Neural cell (in vitro differentiated cells): ENCODE data around the gene ITGB1. TPM values are rescaled to one million over a fixed set of nuclear protein-coding genes. Genes with fewer than 3 reads are reported as not detected.
"Not testable (repeated sequence)": the region's sequence is repeated elsewhere in the genome, so short reads cannot be mapped to it uniquely, and the experiment has no call there.

Experiments
- H2AFZ ChIP-seq: fragments of 200-600, 300-800 bp; sonication (generic), shearing (Covaris generic); 2 replicates; pipeline ENCODE4 v1.6.0; 2014; ENCODE audit warnings: low read depth, mild to moderate bottlenecking, antibody characterized with exemption, low read length, moderate library complexity
- H3F3A ChIP-seq: fragments of 200-600 bp; shearing (Covaris generic); 2 replicates; pipeline ENCODE4 v1.6.1; 2016; ENCODE audit warnings: mild to moderate bottlenecking, moderate library complexity, mixed read lengths, antibody characterized with exemption, low read length; ENCODE audit not compliant: insufficient read depth, poor library complexity, severe bottlenecking
- H3K27ac ChIP-seq: fragments of 200-600, 300-800 bp; sonication (generic), shearing (Covaris generic); 2 replicates; pipeline ENCODE4 v1.5.1; 2014; ENCODE audit warnings: mild to moderate bottlenecking, low read length, moderate library complexity
- H3K27me3 ChIP-seq: fragments of 300-800, 200-600 bp; sonication (generic), shearing (Covaris generic); 2 replicates; pipeline ENCODE4 v1.6.0; 2014; ENCODE audit warnings: mild to moderate bottlenecking, low read depth, low read length, moderate library complexity; ENCODE audit not compliant: insufficient read depth
- H3K36me3 ChIP-seq: fragments of 300-800, 200-600 bp; sonication (generic), shearing (Covaris generic); 2 replicates; pipeline ENCODE4 v1.5.1; 2014; ENCODE audit warnings: mild to moderate bottlenecking, antibody characterized with exemption, low read length, moderate library complexity; ENCODE audit not compliant: insufficient read depth
- H3K4me2 ChIP-seq: fragments of 300-800, 200-600 bp; sonication (generic), shearing (Covaris generic); 2 replicates; pipeline ENCODE4 v1.6.0; 2014; ENCODE audit warnings: mild to moderate bottlenecking, low read length
- H3K4me3 ChIP-seq: fragments of 300-800, 200-600 bp; sonication (generic), shearing (Covaris generic); 2 replicates; pipeline ENCODE4 v1.5.1; 2014; ENCODE audit warnings: mild to moderate bottlenecking, low read length, moderate library complexity
- H3K79me2 ChIP-seq: fragments of 200-600 bp; shearing (Covaris generic); replicated peaks from 2 replicates; pipeline ENCODE4 v1.6.0; 2014; ENCODE audit warnings: mild to moderate bottlenecking, low read length, moderate library complexity; ENCODE audit not compliant: insufficient read depth
- H3K9ac ChIP-seq: fragments of 300-800, 200-600 bp; sonication (generic), shearing (Covaris generic); 2 replicates; pipeline ENCODE4 v1.6.1; 2016; ENCODE audit warnings: mild to moderate bottlenecking, low read length, mixed read lengths
- H3K9me2 ChIP-seq: fragments of 200-600 bp; shearing (Covaris generic); 2 replicates; pipeline ENCODE4 v1.6.1; 2016; ENCODE audit warnings: mild to moderate bottlenecking, low read length, mixed read lengths; ENCODE audit not compliant: insufficient read depth
- H3K9me3 ChIP-seq: fragments of 200-600, 300-800 bp; sonication (generic), shearing (Covaris generic); 2 replicates; pipeline ENCODE4 v1.6.1; 2016; ENCODE audit warnings: mild to moderate bottlenecking, mixed run types, low read length, moderate library complexity, mixed read lengths
- H4K20me1 ChIP-seq: fragments of 200-600 bp; shearing (Covaris generic); 2 replicates; pipeline ENCODE4 v1.6.1; 2016; ENCODE audit warnings: mild to moderate bottlenecking, mixed run types; ENCODE audit not compliant: insufficient read depth
- EP300 ChIP-seq: fragments of 450-650 bp; conservative IDR thresholded peaks from 2 replicates; pipeline ENCODE4 v1.6.1; 2014; ENCODE audit warnings: antibody characterized with exemption, mild to moderate bottlenecking, moderate library complexity; ENCODE audit not compliant: poor library complexity, severe bottlenecking
- EZH2 ChIP-seq: fragments of 200-600, 300-800 bp; shearing (Covaris generic), sonication (generic); IDR thresholded peaks from 2 replicates; pipeline ENCODE4 v1.6.1; 2014; ENCODE audit warnings: antibody characterized with exemption, low read length, borderline replicate concordance, mild to moderate bottlenecking; ENCODE audit not compliant: insufficient read depth, poor library complexity, severe bottlenecking
- MXI1 ChIP-seq: fragments of 450-650 bp; conservative IDR thresholded peaks from 2 replicates; pipeline ENCODE4 v1.6.1; 2014; ENCODE audit warnings: antibody characterized with exemption, mild to moderate bottlenecking; ENCODE audit not compliant: poor library complexity, severe bottlenecking
- POLR2AphosphoS5 ChIP-seq: IDR thresholded peaks from 2 replicates; pipeline ENCODE4 v1.6.1; 2012
- RAD21 ChIP-seq: fragments of 450-650 bp; conservative IDR thresholded peaks from 2 replicates; pipeline ENCODE4 v1.6.1; 2014; ENCODE audit warnings: antibody characterized with exemption, mild to moderate bottlenecking, moderate library complexity
- SMC3 ChIP-seq: fragments of 450-650 bp; conservative IDR thresholded peaks from 2 replicates; pipeline ENCODE4 v1.6.1; 2014; ENCODE audit warnings: antibody characterized with exemption, mild to moderate bottlenecking, moderate library complexity; ENCODE audit not compliant: poor library complexity
- TAF1 ChIP-seq: IDR thresholded peaks from 2 replicates; pipeline ENCODE4 v1.6.1; 2012; ENCODE audit warnings: low read depth
- polyA plus RNA-seq: library from polyadenylated mRNA; depleted of rRNA; stranded (reverse); fragments of >200 nt; gene quantifications from 2 replicates; pipeline ENCODE4 v1.2.3, GENCODE V29; 2014
- TF ChIP-seq, protein P1 (sequence below): IDR thresholded peaks from 2 replicates; pipeline ENCODE4 v1.6.1; 2012; ENCODE audit warnings: borderline replicate concordance
- TF ChIP-seq, protein P2 (sequence below): fragments of 450-650 bp; IDR thresholded peaks from 2 replicates; pipeline ENCODE4 v1.5.1; 2014; ENCODE audit warnings: antibody characterized with exemption, mild to moderate bottlenecking, moderate library complexity; ENCODE audit not compliant: poor library complexity, severe bottlenecking

Gene ITGB1
- polyA plus RNA-seq, 1 donor from 2014 or later = 62.4 TPM

DNA sequence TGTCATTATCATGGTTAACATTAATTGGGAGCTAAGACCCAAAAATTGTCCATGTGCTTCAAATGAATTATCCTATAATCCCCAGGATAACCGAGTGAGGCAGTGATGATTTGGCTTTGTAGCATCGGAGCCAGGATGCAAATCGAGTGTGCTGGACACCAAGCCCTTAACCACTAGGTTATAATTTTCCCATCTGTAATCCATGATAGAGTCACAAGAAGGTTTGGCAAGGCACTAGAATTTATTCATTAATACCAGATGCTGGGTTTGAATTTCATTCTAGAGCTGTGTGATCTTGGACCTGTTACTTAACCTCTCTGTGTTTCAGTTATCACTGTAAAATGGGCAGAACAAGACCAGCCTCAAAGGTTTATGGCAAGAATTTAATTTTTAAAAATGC, 21.0 kb upstream of the ITGB1 start:
- Histone ChIP-seq H3K4me3 (no peak overlapping the region), H3K36me3 (no peaks in the 10 kb centered on the region), H3K9me3 (no peaks in the 10 kb centered on the region), H3K9me2 (no peaks in the 10 kb centered on the region), H4K20me1 (no peaks in the 10 kb centered on the region), H3K27me3 (no peaks in the 10 kb centered on the region), H2AFZ (no peak overlapping the region), H3K27ac (no peak overlapping the region), H3K9ac (no peak overlapping the region), H3K4me2 (no peak overlapping the region), H3K79me2 (no peaks in the 10 kb centered on the region), H3F3A (no peaks in the 10 kb centered on the region)
- no peak for TF ChIP-seq TAF1
- TF ChIP-seq MXI1 = no peak
- TF ChIP-seq RAD21 = no peak
- TF ChIP-seq EZH2 = no peak
- no peak for TF ChIP-seq POLR2AphosphoS5
- TF ChIP-seq EP300 = no peak
- TF ChIP-seq, protein P1, sequence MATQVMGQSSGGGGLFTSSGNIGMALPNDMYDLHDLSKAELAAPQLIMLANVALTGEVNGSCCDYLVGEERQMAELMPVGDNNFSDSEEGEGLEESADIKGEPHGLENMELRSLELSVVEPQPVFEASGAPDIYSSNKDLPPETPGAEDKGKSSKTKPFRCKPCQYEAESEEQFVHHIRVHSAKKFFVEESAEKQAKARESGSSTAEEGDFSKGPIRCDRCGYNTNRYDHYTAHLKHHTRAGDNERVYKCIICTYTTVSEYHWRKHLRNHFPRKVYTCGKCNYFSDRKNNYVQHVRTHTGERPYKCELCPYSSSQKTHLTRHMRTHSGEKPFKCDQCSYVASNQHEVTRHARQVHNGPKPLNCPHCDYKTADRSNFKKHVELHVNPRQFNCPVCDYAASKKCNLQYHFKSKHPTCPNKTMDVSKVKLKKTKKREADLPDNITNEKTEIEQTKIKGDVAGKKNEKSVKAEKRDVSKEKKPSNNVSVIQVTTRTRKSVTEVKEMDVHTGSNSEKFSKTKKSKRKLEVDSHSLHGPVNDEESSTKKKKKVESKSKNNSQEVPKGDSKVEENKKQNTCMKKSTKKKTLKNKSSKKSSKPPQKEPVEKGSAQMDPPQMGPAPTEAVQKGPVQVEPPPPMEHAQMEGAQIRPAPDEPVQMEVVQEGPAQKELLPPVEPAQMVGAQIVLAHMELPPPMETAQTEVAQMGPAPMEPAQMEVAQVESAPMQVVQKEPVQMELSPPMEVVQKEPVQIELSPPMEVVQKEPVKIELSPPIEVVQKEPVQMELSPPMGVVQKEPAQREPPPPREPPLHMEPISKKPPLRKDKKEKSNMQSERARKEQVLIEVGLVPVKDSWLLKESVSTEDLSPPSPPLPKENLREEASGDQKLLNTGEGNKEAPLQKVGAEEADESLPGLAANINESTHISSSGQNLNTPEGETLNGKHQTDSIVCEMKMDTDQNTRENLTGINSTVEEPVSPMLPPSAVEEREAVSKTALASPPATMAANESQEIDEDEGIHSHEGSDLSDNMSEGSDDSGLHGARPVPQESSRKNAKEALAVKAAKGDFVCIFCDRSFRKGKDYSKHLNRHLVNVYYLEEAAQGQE = no peak
- TF ChIP-seq SMC3 = no peak
- TF ChIP-seq, protein P2, sequence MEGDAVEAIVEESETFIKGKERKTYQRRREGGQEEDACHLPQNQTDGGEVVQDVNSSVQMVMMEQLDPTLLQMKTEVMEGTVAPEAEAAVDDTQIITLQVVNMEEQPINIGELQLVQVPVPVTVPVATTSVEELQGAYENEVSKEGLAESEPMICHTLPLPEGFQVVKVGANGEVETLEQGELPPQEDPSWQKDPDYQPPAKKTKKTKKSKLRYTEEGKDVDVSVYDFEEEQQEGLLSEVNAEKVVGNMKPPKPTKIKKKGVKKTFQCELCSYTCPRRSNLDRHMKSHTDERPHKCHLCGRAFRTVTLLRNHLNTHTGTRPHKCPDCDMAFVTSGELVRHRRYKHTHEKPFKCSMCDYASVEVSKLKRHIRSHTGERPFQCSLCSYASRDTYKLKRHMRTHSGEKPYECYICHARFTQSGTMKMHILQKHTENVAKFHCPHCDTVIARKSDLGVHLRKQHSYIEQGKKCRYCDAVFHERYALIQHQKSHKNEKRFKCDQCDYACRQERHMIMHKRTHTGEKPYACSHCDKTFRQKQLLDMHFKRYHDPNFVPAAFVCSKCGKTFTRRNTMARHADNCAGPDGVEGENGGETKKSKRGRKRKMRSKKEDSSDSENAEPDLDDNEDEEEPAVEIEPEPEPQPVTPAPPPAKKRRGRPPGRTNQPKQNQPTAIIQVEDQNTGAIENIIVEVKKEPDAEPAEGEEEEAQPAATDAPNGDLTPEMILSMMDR = no peak

DNA sequence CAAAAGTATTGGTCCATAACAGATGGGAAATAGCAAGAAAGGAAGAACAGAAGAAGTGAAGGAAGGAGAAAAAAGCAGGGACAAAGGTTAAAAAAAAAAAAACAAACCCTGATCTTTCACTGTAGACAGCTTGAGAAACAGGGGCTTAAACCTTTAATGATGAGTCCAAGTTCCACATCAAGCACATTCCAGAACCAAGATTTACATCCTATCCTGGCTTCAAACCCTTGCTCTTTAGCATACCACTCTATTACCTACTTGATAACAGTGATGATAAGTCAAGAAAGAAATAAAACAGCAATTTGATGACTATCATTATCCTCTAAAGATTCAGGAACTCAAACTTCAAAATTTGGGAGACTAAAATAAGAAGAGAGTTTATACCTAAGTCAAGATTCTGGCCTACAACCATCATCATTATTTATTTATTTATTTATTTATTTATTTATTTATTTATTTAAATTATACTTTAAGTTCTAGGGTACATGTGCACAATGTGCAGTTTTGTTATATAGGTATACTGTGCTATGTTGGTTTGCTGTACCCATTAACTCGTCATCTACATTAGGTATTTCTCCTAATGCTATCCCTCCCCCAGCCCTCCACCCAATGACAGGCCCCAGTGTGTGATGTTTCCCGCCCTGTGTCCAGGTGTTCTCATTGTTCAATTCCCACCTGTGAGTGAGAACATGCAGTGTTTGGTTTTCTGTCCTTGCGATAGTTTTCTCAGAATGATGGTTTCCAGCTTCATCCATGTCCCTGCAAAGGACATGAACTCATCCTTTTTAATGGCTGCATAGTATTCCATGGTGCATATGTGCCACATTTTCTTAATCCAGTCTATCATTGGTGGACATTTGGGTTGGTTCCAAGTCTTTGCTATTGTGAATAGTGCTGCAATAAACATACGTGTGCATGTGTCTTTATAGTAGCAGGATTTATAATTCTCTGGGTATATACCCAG, 20.1 kb upstream of the ITGB1 start:
- not testable (repeated sequence) for H3K36me3 ChIP-seq, H3K9ac ChIP-seq, H3K9me2 ChIP-seq, H3K27ac ChIP-seq, H3K9me3 ChIP-seq, H3K4me3 ChIP-seq, H3K79me2 ChIP-seq, H2AFZ ChIP-seq, H3K27me3 ChIP-seq, H3K4me2 ChIP-seq, H3F3A ChIP-seq, H4K20me1 ChIP-seq
